ENCODE measurements around the gene FAM118B. TPM values are rescaled to one million over a fixed set of nuclear protein-coding genes. Genes with fewer than 3 reads are reported as not detected.

The FAM118B gene
- total RNA-seq, 2 donors from 2014 or later = 13.8 to 16.9 TPM

DNA sequence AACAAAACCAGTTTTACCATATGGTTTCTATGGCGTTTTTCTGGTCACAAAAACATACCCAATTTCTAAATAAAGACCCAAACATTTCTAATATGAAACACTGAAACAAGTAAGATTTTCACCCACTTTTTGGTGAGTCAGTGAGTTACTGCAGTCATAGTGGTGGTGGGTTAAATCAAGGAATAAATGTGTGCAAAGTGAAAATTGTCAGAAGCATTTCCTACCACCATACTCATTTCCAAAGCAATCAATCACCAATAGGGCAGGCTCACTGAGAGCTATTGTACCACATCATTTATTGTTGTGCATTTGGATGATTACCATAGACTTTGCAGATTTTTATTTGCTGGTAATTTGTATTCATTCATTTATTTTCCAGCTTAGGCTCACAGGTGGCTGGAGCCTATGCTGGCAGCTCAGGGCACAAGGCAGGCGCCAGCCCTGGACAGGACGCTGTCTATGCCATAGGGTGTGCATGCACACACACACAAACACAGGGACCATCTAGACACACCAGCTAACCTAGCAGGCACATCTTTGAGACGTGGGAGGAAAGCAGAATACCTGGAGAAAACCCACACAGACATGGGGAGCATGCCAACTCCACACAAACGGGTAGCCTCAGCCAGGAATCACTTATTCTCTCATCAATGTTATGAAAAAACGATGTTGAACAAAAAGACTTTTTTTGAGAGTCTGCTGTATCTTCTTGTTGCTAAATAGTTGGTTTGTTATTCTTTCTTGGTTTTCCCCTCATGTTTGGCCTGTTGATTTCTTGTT lies 5.1 kb downstream of the FAM118B start:
- no peak overlapping the region for H3K27ac Mint-ChIP-seq
- H3K4me1 Mint-ChIP-seq (ENCODE audit: low read depth in 2 of 2) = peaks cover 28 to 42% of the 10 kb centered on the region in 2 donors
- no peaks in the 10 kb centered on the region for H3K36me3 Mint-ChIP-seq
- H3K4me3 Mint-ChIP-seq = no peak overlapping the region
- no peak for DNase-seq (ENCODE audit: low spot score)
- H3K9me3 Mint-ChIP-seq = no peaks in the 10 kb centered on the region
- no peaks in the 10 kb centered on the region for H3K27me3 Mint-ChIP-seq
- no peak for ATAC-seq

DNA sequence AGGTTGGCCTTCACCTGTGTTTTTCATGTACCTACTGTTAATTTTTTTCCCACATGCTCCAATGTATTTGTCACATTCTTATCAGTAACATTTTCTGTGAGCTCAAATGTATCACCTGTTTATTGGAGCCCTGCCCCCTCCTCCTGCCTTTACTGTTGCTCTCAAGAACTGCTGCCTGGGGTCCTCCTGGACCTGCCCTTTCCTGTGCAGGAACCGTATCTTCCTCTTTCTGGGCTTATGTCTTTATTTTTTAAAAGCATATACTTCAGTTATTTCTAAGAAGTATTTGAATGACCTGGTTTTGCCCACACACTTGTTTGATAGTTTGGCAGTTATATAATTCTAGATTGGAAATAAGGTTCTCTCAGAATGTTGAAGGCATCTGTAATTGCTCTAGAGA lies 5.9 kb downstream of the FAM118B start:
- Mint-ChIP-seq H3K36me3 (no peaks in the 10 kb centered on the region), H3K27ac (no peak overlapping the region), H3K27me3 (no peaks in the 10 kb centered on the region), H3K4me1 (ENCODE audit: low read depth in 2 of 2) (peaks cover 21 to 35% of the 10 kb centered on the region in 2 donors), H3K9me3 (no peaks in the 10 kb centered on the region), H3K4me3 (no peak overlapping the region)
- no peak for ATAC-seq
- no peak for DNase-seq (ENCODE audit: low spot score)

GRCh38 chr11:126219547-126219946 lies 8.0 kb downstream of the FAM118B start:
- H3K9me3 Mint-ChIP-seq = no peaks in the 10 kb centered on the region
- H3K4me1 Mint-ChIP-seq (ENCODE audit: low read depth in 2 of 2) = peaks cover 17 to 26% of the 10 kb centered on the region in 2 donors
- no peak for DNase-seq (ENCODE audit: low spot score)
- H3K27me3 Mint-ChIP-seq = no peaks in the 10 kb centered on the region
- no peak overlapping the region for H3K27ac Mint-ChIP-seq
- H3K36me3 Mint-ChIP-seq = no peaks in the 10 kb centered on the region
- H3K4me3 Mint-ChIP-seq = no peak overlapping the region
- no peak for ATAC-seq

GRCh38 chr11:126224647-126225294 lies 13.2 kb downstream of the FAM118B start:
- no peak overlapping the region for H3K4me3 Mint-ChIP-seq

DNA sequence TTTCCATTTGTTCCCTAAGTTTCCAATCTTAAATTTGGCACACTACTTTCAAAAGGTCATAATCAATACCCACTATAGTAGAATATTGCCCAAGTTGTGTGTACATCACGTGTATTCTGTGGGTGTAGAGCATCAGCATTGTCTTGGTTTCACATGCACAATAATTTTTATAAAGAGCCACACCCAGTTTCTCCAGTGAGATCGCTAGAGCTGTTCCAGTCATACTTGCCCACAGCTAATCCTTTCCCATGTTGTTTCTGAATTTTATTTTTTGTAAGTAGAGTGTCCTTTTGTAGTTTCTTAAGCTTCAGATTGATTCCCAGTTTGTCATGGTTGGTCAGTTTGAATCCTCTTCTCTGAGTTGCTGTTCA lies 13.7 kb downstream of the FAM118B start:
- no peaks in the 10 kb centered on the region for H3K9me3 Mint-ChIP-seq
- ATAC-seq = no peak
- H3K36me3 Mint-ChIP-seq = peaks cover 4% of the 10 kb centered on the region
- no peak for DNase-seq (ENCODE audit: low spot score)
- H3K27ac Mint-ChIP-seq = peak overlapping the region in 1 of 2 donors; percentile 75
- no peaks in the 10 kb centered on the region for H3K27me3 Mint-ChIP-seq
- H3K4me3 Mint-ChIP-seq = no peak overlapping the region
- H3K4me1 Mint-ChIP-seq (ENCODE audit: low read depth in 2 of 2) = peaks cover 9 to 13% of the 10 kb centered on the region in 2 donors

More at GRCh38 chr11:126224647-126225294, 13.2 kb downstream of the FAM118B start:
- no peaks in the 10 kb centered on the region for H3K9me3 Mint-ChIP-seq
- peak overlapping the region in 1 of 2 donors; percentile 75 for H3K27ac Mint-ChIP-seq
- peaks cover 4% of the 10 kb centered on the region for H3K36me3 Mint-ChIP-seq
- no peak for DNase-seq (ENCODE audit: low spot score)
- peaks cover 14 to 16% of the 10 kb centered on the region in 2 donors for H3K4me1 Mint-ChIP-seq (ENCODE audit: low read depth in 2 of 2)
- no peak for ATAC-seq
- H3K27me3 Mint-ChIP-seq = no peaks in the 10 kb centered on the region

- Mint-ChIP-seq H3K9me3 (no peaks in the 10 kb centered on the region), H3K4me1 (ENCODE audit: low read depth in 2 of 2) (peaks cover 7 to 12% of the 10 kb centered on the region in 2 donors), H3K36me3 (peaks cover 4% of the 10 kb centered on the region), H3K4me3 (no peak overlapping the region), H3K27ac (no peak overlapping the region), H3K27me3 (no peaks in the 10 kb centered on the region)
- no peak for DNase-seq (ENCODE audit: low spot score)
- ATAC-seq = no peak
These were observed 14.9 kb downstream of the FAM118B start for GRCh38 chr11:126226334-126227084.

GRCh38 chr11:126229858-126230540 lies 18.4 kb downstream of the FAM118B start:
- H3K27me3 Mint-ChIP-seq = no peaks in the 10 kb centered on the region
- no peak overlapping the region for H3K27ac Mint-ChIP-seq
- ATAC-seq = no peak
- H3K9me3 Mint-ChIP-seq = no peaks in the 10 kb centered on the region
- peaks cover 7 to 9% of the 10 kb centered on the region in 2 donors for H3K4me1 Mint-ChIP-seq (ENCODE audit: low read depth in 2 of 2)
- no peak overlapping the region for H3K4me3 Mint-ChIP-seq
- no peak for DNase-seq (ENCODE audit: low spot score)
- peaks cover 4% of the 10 kb centered on the region for H3K36me3 Mint-ChIP-seq

- Mint-ChIP-seq H3K9me3 (no peaks in the 10 kb centered on the region), H3K27ac (no peak overlapping the region), H3K4me3 (no peak overlapping the region), H3K4me1 (ENCODE audit: low read depth in 2 of 2) (no peaks in the 10 kb centered on the region), H3K36me3 (peaks cover 9% of the 10 kb centered on the region), H3K27me3 (no peaks in the 10 kb centered on the region)
- ATAC-seq (no peak), DNase-seq (ENCODE audit: low spot score) (no peak)
These were observed 20.3 kb downstream of the FAM118B start for GRCh38 chr11:126231725-126232459.

DNA sequence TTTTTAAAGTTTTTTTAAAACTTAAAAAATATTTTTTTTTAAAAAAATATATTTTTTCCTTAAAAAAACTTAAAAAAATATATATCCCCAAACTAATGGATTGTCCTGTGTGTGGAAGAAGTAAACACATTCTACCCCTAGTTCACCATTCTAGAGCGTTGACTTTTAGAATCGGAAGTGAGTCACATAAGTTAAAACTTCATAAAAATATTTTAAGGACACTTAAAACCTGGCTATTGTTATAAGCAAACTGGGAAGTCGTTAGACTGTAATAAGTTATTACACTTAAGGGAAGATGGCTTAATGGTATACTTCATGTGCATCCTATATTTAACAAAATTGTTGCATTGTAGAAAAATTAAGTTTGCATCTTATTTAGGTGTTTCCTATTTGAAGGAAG lies 21.1 kb downstream of the FAM118B start:
- no peaks in the 10 kb centered on the region for H3K27me3 Mint-ChIP-seq

DNA sequence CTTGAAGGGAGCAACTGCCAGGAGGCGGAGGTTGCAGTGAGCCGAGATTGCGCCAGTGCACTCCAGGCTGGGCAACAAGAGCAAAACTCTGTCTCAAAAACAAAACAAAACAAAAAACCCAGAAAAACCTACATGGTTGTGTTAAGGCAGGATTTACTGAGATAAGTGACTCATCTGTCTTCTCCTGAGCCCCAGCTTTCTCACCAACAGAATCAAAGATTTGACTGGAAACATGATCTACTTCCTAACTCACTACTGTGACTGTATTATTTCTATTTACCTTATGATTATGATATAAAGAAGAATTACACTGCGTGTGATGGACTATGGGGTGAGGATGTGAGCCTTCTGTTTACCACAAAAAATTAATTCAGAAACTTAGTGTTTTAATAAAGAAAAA lies 21.8 kb downstream of the FAM118B start:
- Mint-ChIP-seq H3K4me3 (no peak overlapping the region), H3K27ac (no peak overlapping the region), H3K36me3 (peaks cover 9% of the 10 kb centered on the region), H3K4me1 (ENCODE audit: low read depth in 2 of 2) (no peaks in the 10 kb centered on the region), H3K27me3 (no peaks in the 10 kb centered on the region), H3K9me3 (no peaks in the 10 kb centered on the region)
- no peak for ATAC-seq
- DNase-seq (ENCODE audit: low spot score) = no peak

More for the DNA sequence above, 21.1 kb downstream of the FAM118B start:
- Mint-ChIP-seq H3K4me1 (ENCODE audit: low read depth in 2 of 2) (no peaks in the 10 kb centered on the region), H3K36me3 (peaks cover 9% of the 10 kb centered on the region), H3K27ac (no peak overlapping the region), H3K4me3 (no peak overlapping the region), H3K9me3 (no peaks in the 10 kb centered on the region)
- no peak for ATAC-seq
- no peak for DNase-seq (ENCODE audit: low spot score)

- ATAC-seq (no peak), DNase-seq (ENCODE audit: low spot score) (no peak)
- Mint-ChIP-seq H3K4me3 (no peak overlapping the region), H3K4me1 (ENCODE audit: low read depth in 2 of 2) (no peaks in the 10 kb centered on the region), H3K36me3 (peaks cover 8% of the 10 kb centered on the region), H3K27me3 (no peaks in the 10 kb centered on the region), H3K27ac (no peak overlapping the region), H3K9me3 (no peaks in the 10 kb centered on the region)
These were observed 35.1 kb downstream of the FAM118B start for GRCh38 chr11:126246636-126247035.

DNA sequence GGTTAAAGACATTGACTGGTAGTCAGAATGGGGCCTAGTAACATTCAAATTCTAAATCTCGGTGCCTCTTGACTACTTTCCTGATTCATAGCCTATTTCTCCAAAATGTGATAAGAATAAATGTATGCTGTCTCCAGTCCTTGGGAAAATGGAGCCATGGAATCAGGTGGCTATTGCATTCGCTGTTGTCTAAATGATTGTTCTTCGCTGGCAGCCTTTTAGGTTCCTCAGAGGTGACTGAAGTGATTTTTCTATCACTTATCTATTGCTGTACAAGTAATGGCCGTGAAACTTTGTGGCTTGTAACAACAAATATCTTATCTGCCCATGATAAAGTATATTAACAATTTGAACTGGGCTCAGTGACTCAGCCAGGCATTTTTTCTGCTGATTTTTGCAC lies 41.7 kb downstream of the FAM118B start:
- H3K9me3 Mint-ChIP-seq = no peaks in the 10 kb centered on the region
- no peaks in the 10 kb centered on the region for H3K4me1 Mint-ChIP-seq (ENCODE audit: low read depth in 2 of 2)
- no peaks in the 10 kb centered on the region for H3K27me3 Mint-ChIP-seq
- no peak overlapping the region for H3K4me3 Mint-ChIP-seq
- no peak overlapping the region for H3K27ac Mint-ChIP-seq
- ATAC-seq (no peak), DNase-seq (ENCODE audit: low spot score) (no peak)
- H3K36me3 Mint-ChIP-seq = peaks cover 10% of the 10 kb centered on the region

DNA sequence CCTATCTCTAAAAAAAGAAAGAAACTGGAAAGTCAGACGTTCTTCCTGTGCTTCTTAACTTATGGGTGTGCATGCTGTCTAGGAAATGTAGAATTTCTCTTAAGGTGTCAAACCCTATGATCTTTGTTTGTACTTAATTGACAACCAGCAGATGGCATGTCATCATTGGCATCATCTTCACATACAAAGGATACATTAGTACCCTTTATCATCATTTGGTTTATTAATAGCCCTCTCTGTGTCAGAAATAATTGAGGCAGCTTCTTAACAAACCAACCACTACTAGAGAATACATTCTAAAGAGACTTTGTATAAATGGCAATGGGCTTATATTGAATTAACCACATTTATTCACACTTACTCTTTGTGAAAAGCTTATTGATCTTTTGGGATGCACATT lies 43.2 kb downstream of the FAM118B start:
- H3K27ac Mint-ChIP-seq = no peak overlapping the region
- ATAC-seq (no peak), DNase-seq (ENCODE audit: low spot score) (no peak)
- H3K36me3 Mint-ChIP-seq = peaks cover 10% of the 10 kb centered on the region
- H3K9me3 Mint-ChIP-seq = no peaks in the 10 kb centered on the region
- no peaks in the 10 kb centered on the region for H3K4me1 Mint-ChIP-seq (ENCODE audit: low read depth in 2 of 2)
- H3K4me3 Mint-ChIP-seq = no peak overlapping the region
- no peaks in the 10 kb centered on the region for H3K27me3 Mint-ChIP-seq
